HEK293 (cell line): ENCODE results near the gene BEST2.

Experiments used
- CTCF ChIA-PET: fragments of 350-600 bp; formaldehyde crosslinking; extraction: SDS; loops from one replicate; lab custom pipeline; 2021; ENCODE audit warnings: antibody characterized with exemption; lab: Yijun Ruan, JAX
- POLR2A ChIA-PET: fragments of 300-600 bp; formaldehyde crosslinking; extraction: SDS; loops from one replicate; lab custom pipeline; 2020; ENCODE audit warnings: antibody characterized with exemption, inconsistent platforms; lab: Yijun Ruan, JAX
- H3K27ac ChIP-seq: fragments of 200-500 bp; sonication (Bioruptor generic); 2 replicates; pipeline ENCODE4 v1.5.1; 2014; ENCODE audit warnings: low read depth, low read length, control low read depth, inconsistent platforms; ENCODE audit errors: extremely low read depth
- H3K36me3 ChIP-seq, 2 experiments: fragments of 200-500 bp in 1 of 2; sonication (Bioruptor generic) in 1 of 2; 1 replicate in 1 of 2; 2 replicates in 1 of 2; pipeline ENCODE4 v1.5.1; 2014 to 2017; ENCODE audit warnings: inconsistent platforms in 2 of 2, low read length in 2 of 2; ENCODE audit not compliant: control insufficient read depth in 2 of 2, insufficient read depth in 1 of 2
- H3K4me1 ChIP-seq: fragments of 200-500 bp; sonication (Bioruptor generic); 2 replicates; pipeline ENCODE4 v1.5.1; 2014; ENCODE audit warnings: mild to moderate bottlenecking, low read length, inconsistent platforms; ENCODE audit not compliant: control insufficient read depth, insufficient read depth
- H3K4me3 ChIP-seq: 2 replicates; pipeline ENCODE4 v1.5.1; 2011; ENCODE audit warnings: low read depth, mild to moderate bottlenecking, control low read depth, low read length, moderate library complexity
- H3K9me3 ChIP-seq: fragments of 200-500 bp; sonication (Bioruptor generic); 2 replicates; pipeline ENCODE4 v1.5.1; 2014; ENCODE audit warnings: low read depth, low read length, inconsistent platforms; ENCODE audit not compliant: control insufficient read depth, insufficient read depth
- ATF2 ChIP-seq: fragments of 450-650 bp; formaldehyde crosslinking; IDR thresholded peaks from 2 replicates; pipeline ENCODE4 v1.5.1; 2016; ENCODE audit warnings: missing biosample characterization, missing genetic modification characterization, low read depth
- GLIS1 ChIP-seq: fragments of 450-650 bp; formaldehyde crosslinking; IDR thresholded peaks from 2 replicates; pipeline ENCODE4 v1.5.1; 2016; ENCODE audit warnings: missing biosample characterization, missing genetic modification characterization
- HOXA7 ChIP-seq: sonication (generic); formaldehyde crosslinking; IDR thresholded peaks from 2 replicates; pipeline ENCODE4 v1.8.1; 2022; ENCODE audit warnings: missing genetic modification reagents, borderline replicate concordance
- KLF10 ChIP-seq: fragments of 450-650 bp; IDR thresholded peaks from 2 replicates; pipeline ENCODE4 v1.5.1; 2018; ENCODE audit warnings: missing biosample characterization, mild to moderate bottlenecking, missing genetic modification characterization
- KLF8 ChIP-seq: fragments of 450-650 bp; formaldehyde crosslinking; IDR thresholded peaks from 2 replicates; pipeline ENCODE4 v1.5.1; 2016; ENCODE audit warnings: missing biosample characterization, missing genetic modification characterization
- PRDM2 ChIP-seq: fragments of 450-650 bp; formaldehyde crosslinking; IDR thresholded peaks from 2 replicates; pipeline ENCODE4 v1.5.1; 2016; ENCODE audit warnings: missing biosample characterization, missing genetic modification characterization, borderline replicate concordance
- REST ChIP-seq: fragments of 450-650 bp; formaldehyde crosslinking; IDR thresholded peaks from 2 replicates; pipeline ENCODE4 v1.5.1; 2016; ENCODE audit warnings: missing biosample characterization, missing genetic modification characterization
- SCRT1 ChIP-seq: fragments of 450-650 bp; formaldehyde crosslinking; IDR thresholded peaks from 2 replicates; pipeline ENCODE4 v1.5.1; 2016; ENCODE audit warnings: missing biosample characterization, missing genetic modification characterization, borderline replicate concordance
- ZBTB44 ChIP-seq: fragments of 450-650 bp; IDR thresholded peaks from 2 replicates; pipeline ENCODE4 v1.5.1; 2018; ENCODE audit warnings: missing biosample characterization, mild to moderate bottlenecking, missing genetic modification characterization
- ZBTB48 ChIP-seq: fragments of 450-650 bp; formaldehyde crosslinking; IDR thresholded peaks from 2 replicates; pipeline ENCODE4 v1.5.1; 2016; ENCODE audit warnings: missing biosample characterization, missing genetic modification characterization
- ZFP41 ChIP-seq: fragments of 450-650 bp; formaldehyde crosslinking; IDR thresholded peaks from 2 replicates; pipeline ENCODE4 v1.5.1; 2016; ENCODE audit warnings: missing biosample characterization, missing genetic modification characterization, borderline replicate concordance
- ZNF121 ChIP-seq: fragments of 450-650 bp; formaldehyde crosslinking; IDR thresholded peaks from 2 replicates; pipeline ENCODE4 v1.5.1; 2016; ENCODE audit warnings: missing biosample characterization, missing genetic modification characterization
- ZNF19 ChIP-seq: fragments of 450-650 bp; formaldehyde crosslinking; IDR thresholded peaks from 2 replicates; pipeline ENCODE4; 2016; ENCODE audit warnings: missing biosample characterization, missing genetic modification characterization, low read depth
- ZNF335 ChIP-seq: fragments of 450-650 bp; formaldehyde crosslinking; conservative IDR thresholded peaks from 2 replicates; pipeline ENCODE4 v1.5.1; 2016; ENCODE audit warnings: missing biosample characterization, missing genetic modification characterization
- ZNF416 ChIP-seq: fragments of 450-650 bp; formaldehyde crosslinking; IDR thresholded peaks from 2 replicates; pipeline ENCODE4 v1.5.1; 2016; ENCODE audit warnings: missing biosample characterization, missing genetic modification characterization
- ZNF558 ChIP-seq: fragments of 450-650 bp; formaldehyde crosslinking; IDR thresholded peaks from 2 replicates; pipeline ENCODE4 v1.5.1; 2016; ENCODE audit warnings: missing biosample characterization, missing genetic modification characterization
- ZNF560 ChIP-seq: fragments of 450-650 bp; formaldehyde crosslinking; IDR thresholded peaks from 2 replicates; pipeline ENCODE4 v1.5.1; 2017; ENCODE audit warnings: missing biosample characterization, missing genetic modification characterization, borderline replicate concordance
- ZNF654 ChIP-seq: fragments of 450-650 bp; formaldehyde crosslinking; IDR thresholded peaks from 2 replicates; pipeline ENCODE4 v1.5.1; 2016; ENCODE audit warnings: low read depth, missing biosample characterization, missing genetic modification characterization

BEST2 gene

GRCh38 chr19:12793290-12794195, 42.0 kb downstream of the BEST2 start (continued):
- TF ChIP-seq SCRT1 (tag by site-specific recombination) (no peak), KLF8 (tag by site-specific recombination) (peak; percentile 81), ZNF121 (no peak)

- H3K9me3 ChIP-seq = no peaks in the 10 kb centered on the region
- CTCF ChIA-PET = interaction anchor here (0.6 to 16.5 kb wide), 4 partner anchors 17 to 126 kb away, joined by 5 to 386 read pairs (median 140); partner anchors contain the start of gene HOOK2
- H3K4me1 ChIP-seq = peaks cover 13% of the 10 kb centered on the region
- H3K36me3 ChIP-seq = peaks cover 12 to 14% of the 10 kb centered on the region in 2 experiments; a peak in 2 of 3 replicates
- POLR2A ChIA-PET = interaction anchor here (0.7 to 2.6 kb wide), 3 partner anchors 16 to 1134 kb away, joined by 3 to 12 read pairs (median 4); no protein-coding TSS in a partner anchor
- H3K4me3 ChIP-seq = peak overlapping the region; percentile 43
- H3K27ac ChIP-seq = no peak overlapping the region
- TF ChIP-seq ZNF335 (tag by site-specific recombination) (peak; percentile 38; the same call in 1 of the 2 replicates), ZFP41 (no peak), ZNF560 (tag by site-specific recombination) (no peak), KLF10 (tag by site-specific recombination) (no peak), REST (no peak), PRDM2 (tag by site-specific recombination) (no peak), ZNF121 (peak; percentile 69), ATF2 (no peak), ZNF558 (no peak), HOXA7 (CRISPR knock-in tag) (no peak), ZNF654 (tag by site-specific recombination) (no peak), ZBTB48 (tag by site-specific recombination) (no peak), ZNF416 (tag by site-specific recombination) (no peak), GLIS1 (tag by site-specific recombination) (0 out of 2 replicates have a peak, but pooled peaks have one; percentile 2), ZBTB44 (tag by site-specific recombination) (no peak), ZNF19 (tag by site-specific recombination) (no peak)
These were observed 42.8 kb downstream of the BEST2 start for GRCh38 chr19:12794196-12794941.
